Measurements from ENCODE around the gene EXOC3L4. TPM values are rescaled to one million over a fixed set of nuclear protein-coding genes. Genes with fewer than 3 reads are reported as not detected.
A peak's percentile ranks its signal among the peaks of the same experiment; 100 is the strongest.

EXOC3L4 gene
- total and polyA plus RNA-seq, 9 of the 15 experiments (the other 6 are each of a cell fraction or from before 2014, with no cell fraction given) = 0.10 to 6.7 (median 0.98) TPM; not detected in 1

GRCh38 chr14:103137689-103138300 lies 43.3 kb downstream of the EXOC3L4 start:
- no peak overlapping the region for H2AFZ ChIP-seq (ENCODE audit: low read depth, low read length)
- no peaks in the 10 kb centered on the region for H3K9me1 ChIP-seq (ENCODE audit: control insufficient read depth, insufficient read depth, low read length)
- POLR2A ChIA-PET = interaction anchor here (0.7 to 3.0 kb wide), 7 partner anchors 12 to 208 kb away, joined by 3 to 15 read pairs (median 4); partner anchors contain the start of gene EIF5
- no peak for FAIRE-seq
- no peaks in the 10 kb centered on the region for H3K9me3 ChIP-seq (replicated peaks; ENCODE audit: control insufficient read depth, insufficient read depth, low read depth, low read length)
- no peak for ATAC-seq
- in situ Hi-C loops (cut with MboI) (no loop called here), intact Hi-C loops (cut with micrococcal nuclease) (no loop called here)
- 71% methylated on average over 9 of the region's 22 CpGs for WGBS (ENCODE audit: insufficient coverage, low coverage, missing lambda C conversion rate)
- TF ChIP-seq UBTF (IDR thresholded peaks at IDR 0.05; ENCODE audit: borderline replicate concordance in 1 of 2, low read depth in 2 of 2, low read length in 2 of 2) (no peak), RBFOX2 (IDR thresholded peaks at IDR 0.05; ENCODE audit: low read depth, low read length) (0 out of 2 replicates have a peak, but pooled peaks have one; percentile 28)
- H3K4me1 ChIP-seq (replicated peaks in 1 of 2; ENCODE audit: control insufficient read depth in 2 of 2, insufficient read depth in 2 of 2, low read length in 2 of 2) = peaks cover 21 to 40% of the 10 kb centered on the region in 2 experiments; a peak in 4 of 5 replicates
- H4K20me1 ChIP-seq (replicated peaks; ENCODE audit: control insufficient read depth, insufficient read depth, low read length) = no peaks in the 10 kb centered on the region
- H3K4me2 ChIP-seq (ENCODE audit: insufficient read depth, low read length) = no peak overlapping the region
- H3K27ac ChIP-seq (ENCODE audit: extremely low read depth, low read depth, low read length) = peak overlapping the region; percentile 82; the same call in 2 of the 3 replicates
- H3K27me3 ChIP-seq (ENCODE audit: control insufficient read depth in 2 of 2, insufficient read depth in 2 of 2, low read length in 2 of 2) = no peaks in the 10 kb centered on the region
- no peak overlapping the region for H3K4me3 ChIP-seq
- peaks cover 34% of the 10 kb centered on the region; the same call in 2 of the 3 replicates for H3K36me3 ChIP-seq (ENCODE audit: control insufficient read depth, insufficient read depth, low read length)
- no peaks in the 10 kb centered on the region for H3K79me2 ChIP-seq (ENCODE audit: control insufficient read depth, insufficient read depth, low read length)
- H3K9ac ChIP-seq (ENCODE audit: insufficient read depth in 1 of 2, low read depth in 2 of 2, low read length in 2 of 2) = peak overlapping the region in 1 of 2 experiments; percentile 73; a peak in 1 of 4 replicates
- no TSS peak for BruUV-seq (replicated peaks)
- no peak for DNase-seq (ENCODE audit: extremely low read depth in 1 of 4, low spot score in 3 of 4)
- CTCF ChIA-PET (ENCODE audit: low intra/inter-chr PET ratio) = no interaction called here
